GM19099 (cell line): ENCODE results near the gene CASK.

Experiments used
- POLR2A ChIP-seq: IDR thresholded peaks from 3 replicates; pipeline ENCODE4 v1.6.1; 2011; ENCODE audit warnings: low read depth; ENCODE audit not compliant: insufficient read length; ENCODE audit errors: extremely low read depth

The CASK gene

GRCh38 chrX:41616935-41617334 is 306.4 kb downstream of the CASK start:
- TF ChIP-seq POLR2A = no peak

GRCh38 chrX:41616255-41616654 is 307.1 kb downstream of the CASK start:
- no peak for TF ChIP-seq POLR2A

GRCh38 chrX:41608244-41608643 is 315.1 kb downstream of the CASK start:
- TF ChIP-seq POLR2A = no peak

- TF ChIP-seq POLR2A = no peak
Observed at GRCh38 chrX:41607264-41607832, 316.0 kb downstream of the CASK start.

- TF ChIP-seq POLR2A = no peak
Observed at GRCh38 chrX:41604766-41605543, 318.4 kb downstream of the CASK start.

- no peak for TF ChIP-seq POLR2A
Observed at GRCh38 chrX:41604177-41604576, 319.2 kb downstream of the CASK start.

GRCh38 chrX:41603596-41603995 is 319.8 kb downstream of the CASK start:
- TF ChIP-seq POLR2A = no peak

GRCh38 chrX:41602816-41603345 is 320.5 kb downstream of the CASK start:
- TF ChIP-seq POLR2A = no peak

- TF ChIP-seq POLR2A = no peak
Observed at GRCh38 chrX:41600291-41600690, 323.1 kb downstream of the CASK start.

GRCh38 chrX:41599507-41599906 is 323.8 kb downstream of the CASK start:
- TF ChIP-seq POLR2A = no peak

GRCh38 chrX:41596596-41596995 is 326.8 kb downstream of the CASK start:
- TF ChIP-seq POLR2A = no peak

- no peak for TF ChIP-seq POLR2A
Observed at GRCh38 chrX:41594634-41595033, 328.7 kb downstream of the CASK start.

- TF ChIP-seq POLR2A = no peak
Observed at GRCh38 chrX:41591906-41592305, 331.4 kb downstream of the CASK start.

GRCh38 chrX:41590641-41591040 is 332.7 kb downstream of the CASK start:
- TF ChIP-seq POLR2A = no peak

GRCh38 chrX:41589634-41590270 is 333.6 kb downstream of the CASK start:
- TF ChIP-seq POLR2A = no peak

GRCh38 chrX:41588271-41588670 is 335.1 kb downstream of the CASK start:
- no peak for TF ChIP-seq POLR2A
